DMS 273 (cell line): ENCODE results near the gene AGPS.
A peak's percentile ranks its signal among the peaks of the same experiment; 100 is the strongest.

Experiments used
- DNase-seq: peaks from one replicate; lab custom pipeline; 2025; ENCODE audit not compliant: unreplicated experiment; lab: John Stamatoyannopoulos, UW

The AGPS gene

GRCh38 chr2:177383935-177384334 lies 8.6 kb upstream of the AGPS start:
- DNase-seq, result no peak

GRCh38 chr2:177385151-177385550 lies 7.4 kb upstream of the AGPS start:
- no peak for DNase-seq

- DNase-seq, result no peak
These were observed 676 bp upstream of the AGPS start for GRCh38 chr2:177391822-177392372.

- peak; percentile 40 for DNase-seq
These were observed 706 bp downstream of the AGPS start for GRCh38 chr2:177393203-177393755.

GRCh38 chr2:177393824-177394593 lies 1.4 kb downstream of the AGPS start:
- DNase-seq, result no peak

GRCh38 chr2:177394594-177394973 lies 2.0 kb downstream of the AGPS start:
- DNase-seq, result no peak

GRCh38 chr2:177395351-177396065 lies 2.9 kb downstream of the AGPS start:
- DNase-seq, result no peak

- DNase-seq, result peak; percentile 82
These were observed 4.3 kb downstream of the AGPS start for GRCh38 chr2:177396703-177397460.

- no peak for DNase-seq
These were observed 5.1 kb downstream of the AGPS start for GRCh38 chr2:177397481-177398289.

GRCh38 chr2:177398290-177398683 lies 5.7 kb downstream of the AGPS start:
- DNase-seq, result no peak

GRCh38 chr2:177398791-177399190 lies 6.2 kb downstream of the AGPS start:
- no peak for DNase-seq

- DNase-seq, result no peak
These were observed 6.8 kb downstream of the AGPS start for GRCh38 chr2:177399376-177399775.

GRCh38 chr2:177400337-177400923 lies 7.9 kb downstream of the AGPS start:
- no peak for DNase-seq

- DNase-seq, result no peak
These were observed 9.5 kb downstream of the AGPS start for GRCh38 chr2:177402096-177402495.

- no peak for DNase-seq
These were observed 11.3 kb downstream of the AGPS start for GRCh38 chr2:177403838-177404237.

GRCh38 chr2:177404243-177404642 lies 11.7 kb downstream of the AGPS start:
- DNase-seq, result no peak

GRCh38 chr2:177405029-177405692 lies 12.6 kb downstream of the AGPS start:
- DNase-seq, result no peak

- no peak for DNase-seq
These were observed 13.6 kb downstream of the AGPS start for GRCh38 chr2:177406182-177406581.

- DNase-seq, result no peak
These were observed 14.5 kb downstream of the AGPS start for GRCh38 chr2:177407031-177407430.
